SH-SY5Y (cell line): ENCODE results near the gene GK.

Source experiments
- GATA2 ChIP-seq: IDR thresholded peaks from 2 replicates; pipeline ENCODE4 v1.6.1; 2011; ENCODE audit warnings: mild to moderate bottlenecking, low read depth, low read length
- GATA3 ChIP-seq: IDR thresholded peaks from 2 replicates; pipeline ENCODE4 v1.6.1; 2011; ENCODE audit warnings: low read depth, mild to moderate bottlenecking, low read length, moderate library complexity

DNA sequence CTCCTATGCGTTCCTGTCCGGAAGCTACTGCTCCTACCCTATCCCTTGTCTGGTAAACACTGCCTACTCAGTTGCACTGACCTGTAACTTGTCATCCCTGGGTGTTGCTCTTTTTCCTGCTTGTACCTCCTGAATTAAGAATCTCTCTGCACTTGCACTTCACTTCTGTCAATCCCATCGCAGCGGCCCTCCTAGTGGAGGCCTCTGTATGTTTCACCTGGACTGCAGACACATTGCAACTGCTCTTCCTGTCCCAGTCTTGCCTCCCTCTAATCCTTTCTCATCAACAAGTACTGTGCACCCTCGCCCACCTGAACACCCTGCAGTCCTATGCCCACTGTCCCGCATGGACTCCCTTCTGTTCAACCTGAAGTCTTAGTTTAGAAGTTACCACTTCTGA is 8.0 kb downstream of the GK start:
- TF ChIP-seq GATA3 (no peak), GATA2 (no peak)
